ENCODE results near the gene RFPL2.
"Not testable (repeated sequence)": the region's sequence is repeated elsewhere in the genome, so short reads cannot be mapped to it uniquely, and the experiment has no call there.

RFPL2 gene

GRCh38 chr22:32164075-32164860 is 40.6 kb downstream of the RFPL2 start:
- DNase-seq (ENCODE audit: low read depth) = no peak
- H3K4me3 ChIP-seq (ENCODE audit: low read length) = no peak overlapping the region
- TF ChIP-seq CTCF (conservative IDR thresholded peaks at IDR 0.05; ENCODE audit: low read depth, low read length) = no peak

GRCh38 chr22:32160411-32160810 is 44.5 kb downstream of the RFPL2 start:
- not testable (repeated sequence) for H3K4me3 ChIP-seq (ENCODE audit: low read length); DNase-seq (ENCODE audit: low read depth)

- H3K4me3 ChIP-seq (ENCODE audit: low read length) = no peak within 1 kb of the TSS
- DNase-seq (ENCODE audit: low read depth) = no peak
- no peak for TF ChIP-seq CTCF (conservative IDR thresholded peaks at IDR 0.05; ENCODE audit: low read depth, low read length)
These were observed 46.0 kb downstream of the RFPL2 start, which contains the start of gene C22orf42 for GRCh38 chr22:32158712-32159533. C22orf42 (minus strand) TSS chr22:32159303; CDS start chr22:32159215, 88 bp downstream.

GRCh38 chr22:32157632-32158031 is 47.2 kb downstream of the RFPL2 start:
- DNase-seq (ENCODE audit: low read depth); H3K4me3 ChIP-seq (ENCODE audit: low read length): not testable (repeated sequence)

- not testable (repeated sequence) for H3K4me3 ChIP-seq (ENCODE audit: low read length); DNase-seq (ENCODE audit: low read depth)
These were observed 50.1 kb downstream of the RFPL2 start for GRCh38 chr22:32154727-32155126.

- not testable (repeated sequence) for DNase-seq (ENCODE audit: low read depth); H3K4me3 ChIP-seq (ENCODE audit: low read length)
These were observed 53.2 kb downstream of the RFPL2 start for GRCh38 chr22:32151641-32152040.

- H3K4me3 ChIP-seq (ENCODE audit: low read length); DNase-seq (ENCODE audit: low read depth): not testable (repeated sequence)
These were observed 54.2 kb downstream of the RFPL2 start for GRCh38 chr22:32150647-32151046.

- DNase-seq (ENCODE audit: low read depth); H3K4me3 ChIP-seq (ENCODE audit: low read length): not testable (repeated sequence)
These were observed 56.5 kb downstream of the RFPL2 start for GRCh38 chr22:32148372-32148771.

GRCh38 chr22:32147128-32147527 is 57.7 kb downstream of the RFPL2 start:
- not testable (repeated sequence) for DNase-seq (ENCODE audit: low read depth); H3K4me3 ChIP-seq (ENCODE audit: low read length)

GRCh38 chr22:32144496-32145274 is 60.2 kb downstream of the RFPL2 start:
- no peak overlapping the region for H3K4me3 ChIP-seq (ENCODE audit: low read length)
- no peak for DNase-seq (ENCODE audit: low read depth)
- TF ChIP-seq CTCF (conservative IDR thresholded peaks at IDR 0.05; ENCODE audit: low read depth, low read length) = no peak
